Stimulated activated CD4-positive, alpha-beta T cell treated with anti-CD3 and anti-CD28 coated beads, Interleukin-1b, Interleukin-23, amount 100 ng/mL, for 24 hours (primary cell): Measurements from ENCODE around the gene TCFL5.

Source experiments
- DNase-seq, 4 experiments: peaks; one replicate each; pipeline ENCODE4 v3.0.0-alpha.2; 2020; ENCODE audit warnings: low read depth in 4 of 4, low spot score in 1 of 4

Gene TCFL5

DNA sequence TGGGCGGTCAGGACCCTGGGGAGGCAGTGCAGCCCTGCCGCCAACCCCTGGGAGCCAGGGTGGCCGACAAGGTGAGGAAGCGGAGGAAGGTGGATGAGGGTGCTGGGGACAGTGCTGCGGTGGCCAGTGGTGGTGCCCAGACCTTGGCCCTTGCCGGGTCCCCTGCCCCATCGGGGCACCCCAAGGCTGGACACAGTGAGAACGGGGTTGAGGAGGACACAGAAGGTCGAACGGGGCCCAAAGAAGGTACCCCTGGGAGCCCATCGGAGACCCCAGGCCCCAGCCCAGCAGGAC lies 48.8 kb downstream of the TCFL5 start:
- no peak for DNase-seq

DNA sequence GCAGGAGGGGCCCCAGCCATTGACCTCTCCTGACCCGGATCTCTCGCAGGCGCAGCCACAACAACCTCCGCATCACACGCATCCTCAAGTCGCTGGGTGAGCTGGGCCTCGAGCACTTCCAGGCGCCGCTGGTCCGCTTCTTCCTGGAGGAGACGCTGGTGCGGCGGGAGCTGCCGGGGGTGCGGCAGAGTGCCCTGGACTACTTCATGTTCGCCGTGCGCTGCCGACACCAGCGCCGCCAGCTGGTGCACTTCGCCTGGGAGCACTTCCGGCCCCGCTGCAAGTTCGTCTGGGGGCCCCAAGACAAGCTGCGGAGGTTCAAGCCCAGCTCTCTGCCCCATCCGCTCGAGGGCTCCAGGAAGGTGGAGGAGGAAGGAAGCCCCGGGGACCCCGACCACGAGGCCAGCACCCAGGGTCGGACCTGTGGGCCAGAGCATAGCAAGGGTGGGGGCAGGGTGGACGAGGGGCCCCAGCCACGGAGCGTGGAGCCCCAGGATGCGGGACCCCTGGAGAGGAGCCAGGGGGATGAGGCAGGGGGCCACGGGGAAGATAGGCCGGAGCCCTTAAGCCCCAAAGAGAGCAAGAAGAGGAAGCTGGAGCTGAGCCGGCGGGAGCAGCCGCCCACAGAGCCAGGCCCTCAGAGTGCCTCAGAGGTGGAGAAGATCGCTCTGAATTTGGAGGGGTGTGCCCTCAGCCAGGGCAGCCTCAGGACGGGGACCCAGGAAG lies 49.3 kb downstream of the TCFL5 start:
- DNase-seq: no peak

- no peak for DNase-seq
Observed at GRCh38 chr20:62811720-62812119, 49.9 kb downstream of the TCFL5 start.

DNA sequence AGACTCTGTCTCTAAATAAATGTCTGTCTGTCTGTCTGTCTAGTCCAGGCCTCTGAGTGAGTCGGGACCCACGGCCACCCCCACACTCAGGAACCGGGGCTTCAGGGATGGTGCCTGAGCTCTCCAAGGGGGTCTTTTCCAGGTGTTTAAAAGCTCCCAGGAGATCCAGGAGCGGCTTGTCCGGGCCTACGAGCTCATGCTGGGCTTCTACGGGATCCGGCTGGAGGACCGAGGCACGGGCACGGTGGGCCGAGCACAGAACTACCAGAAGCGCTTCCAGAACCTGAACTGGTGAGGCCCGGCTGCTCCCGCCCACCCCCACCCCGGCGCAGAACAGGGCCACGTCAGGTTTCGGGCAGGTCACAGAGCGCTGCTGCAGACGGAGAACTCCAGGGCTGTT lies 50.3 kb downstream of the TCFL5 start:
- no peak for DNase-seq

DNA sequence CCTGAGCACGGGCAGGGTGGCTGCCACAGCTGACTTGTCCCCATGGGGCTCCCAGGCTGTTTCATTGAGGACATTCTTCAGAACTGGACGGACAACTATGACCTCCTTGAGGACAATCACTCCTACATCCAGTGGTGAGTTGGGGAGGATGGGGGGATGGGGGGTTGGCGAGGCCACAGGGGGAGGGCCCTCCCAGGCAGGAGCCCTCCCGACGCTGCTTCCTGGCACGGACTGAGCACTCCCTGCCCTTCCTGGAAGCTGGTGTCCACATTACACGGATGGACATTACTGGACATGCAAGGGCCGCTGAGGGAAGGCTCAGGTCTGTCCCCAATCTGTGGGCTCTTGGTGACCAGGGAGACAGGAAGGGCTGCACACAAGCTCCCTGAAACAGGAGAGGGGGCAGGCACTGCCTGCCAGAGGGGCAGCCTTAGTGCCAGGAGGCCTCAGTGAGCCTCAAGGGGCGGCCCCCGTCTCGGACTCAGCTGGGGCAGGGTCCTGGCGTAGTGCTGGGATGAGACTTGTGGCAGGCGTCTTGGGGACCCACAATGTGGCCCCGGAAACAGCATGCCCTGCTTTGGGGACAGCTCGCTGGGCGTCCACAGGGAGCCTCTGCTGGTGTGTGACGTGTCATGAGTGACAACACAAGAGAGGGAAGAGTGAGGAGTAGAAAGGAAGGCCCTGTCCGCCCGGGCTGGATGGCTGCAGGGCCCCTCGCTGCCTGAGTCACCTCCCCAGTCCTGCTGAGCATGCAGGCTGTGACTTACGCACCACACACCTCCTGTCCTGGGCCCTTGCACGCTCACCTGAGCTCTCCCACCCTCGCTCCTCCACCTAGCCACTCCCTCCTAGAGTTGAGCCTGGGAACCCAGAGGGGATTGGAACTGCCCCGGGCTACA lies 51.8 kb downstream of the TCFL5 start:
- no peak for DNase-seq

DNA sequence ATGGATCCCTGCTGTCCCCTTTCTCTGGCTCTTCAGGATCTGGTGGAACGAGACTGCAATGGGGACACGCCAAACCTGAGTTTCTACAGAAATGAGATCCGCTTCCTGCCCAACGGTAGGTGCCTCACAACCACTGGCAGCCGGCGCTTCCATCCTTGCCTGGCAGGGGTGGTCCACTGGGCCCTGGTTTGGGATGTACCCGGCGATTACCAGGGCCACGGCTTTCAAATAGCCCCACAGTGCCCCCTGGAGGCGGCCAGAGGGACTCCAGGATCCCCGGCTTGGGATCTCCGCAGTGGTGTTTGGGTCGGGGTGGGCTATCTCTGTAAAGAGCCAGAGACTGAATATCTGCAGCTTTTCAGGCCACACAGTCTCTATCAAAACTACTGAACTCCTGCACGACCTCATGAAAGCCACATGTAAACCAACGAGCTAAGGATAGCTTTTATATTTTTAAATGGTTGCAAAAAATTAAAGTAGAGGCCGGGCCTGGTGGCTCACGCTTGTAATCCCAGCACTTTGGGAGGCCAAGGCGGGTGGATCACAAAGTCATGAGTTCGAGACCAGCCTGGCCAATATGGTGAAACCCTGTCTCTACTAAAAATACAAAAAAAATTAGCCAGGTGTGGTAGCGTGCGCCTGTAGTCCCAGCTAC lies 53.3 kb downstream of the TCFL5 start:
- DNase-seq: peak; percentile 58 to 65 (median 59)

- no peak for DNase-seq
Observed at GRCh38 chr20:62807444-62808210, 54.0 kb downstream of the TCFL5 start.

DNA sequence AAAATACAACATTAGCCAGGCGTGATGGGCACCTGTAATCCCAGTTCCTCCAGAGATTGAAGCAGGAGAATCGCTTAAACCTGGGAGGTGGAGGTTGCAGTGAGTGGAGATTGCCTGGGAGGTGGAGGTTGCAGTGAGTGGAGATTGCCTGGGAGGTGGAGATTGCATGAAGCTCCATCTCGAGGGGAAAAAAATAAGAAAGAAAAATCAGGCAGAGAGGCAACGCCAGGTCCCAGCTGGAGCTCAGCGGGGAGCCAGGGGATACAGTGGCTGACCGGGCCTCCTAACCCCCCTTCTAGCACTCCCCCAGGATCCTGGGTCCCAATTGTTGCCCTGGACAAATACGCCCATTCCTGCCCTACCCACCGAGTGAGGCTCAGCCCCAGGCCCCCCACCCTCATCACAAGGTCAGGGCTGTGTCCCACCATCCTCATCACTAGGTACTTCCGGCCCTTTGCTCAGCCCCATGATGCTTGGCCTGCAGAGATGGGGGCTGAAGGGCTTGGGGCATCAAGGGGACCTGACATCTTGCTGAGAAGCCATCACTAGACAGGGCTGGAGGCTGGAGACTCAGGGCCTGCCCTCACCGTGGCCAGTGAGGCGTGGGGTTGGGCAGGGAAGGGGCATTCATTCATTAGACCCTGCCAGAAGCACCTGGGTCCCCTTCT lies 55.1 kb downstream of the TCFL5 start:
- DNase-seq: no peak

DNA sequence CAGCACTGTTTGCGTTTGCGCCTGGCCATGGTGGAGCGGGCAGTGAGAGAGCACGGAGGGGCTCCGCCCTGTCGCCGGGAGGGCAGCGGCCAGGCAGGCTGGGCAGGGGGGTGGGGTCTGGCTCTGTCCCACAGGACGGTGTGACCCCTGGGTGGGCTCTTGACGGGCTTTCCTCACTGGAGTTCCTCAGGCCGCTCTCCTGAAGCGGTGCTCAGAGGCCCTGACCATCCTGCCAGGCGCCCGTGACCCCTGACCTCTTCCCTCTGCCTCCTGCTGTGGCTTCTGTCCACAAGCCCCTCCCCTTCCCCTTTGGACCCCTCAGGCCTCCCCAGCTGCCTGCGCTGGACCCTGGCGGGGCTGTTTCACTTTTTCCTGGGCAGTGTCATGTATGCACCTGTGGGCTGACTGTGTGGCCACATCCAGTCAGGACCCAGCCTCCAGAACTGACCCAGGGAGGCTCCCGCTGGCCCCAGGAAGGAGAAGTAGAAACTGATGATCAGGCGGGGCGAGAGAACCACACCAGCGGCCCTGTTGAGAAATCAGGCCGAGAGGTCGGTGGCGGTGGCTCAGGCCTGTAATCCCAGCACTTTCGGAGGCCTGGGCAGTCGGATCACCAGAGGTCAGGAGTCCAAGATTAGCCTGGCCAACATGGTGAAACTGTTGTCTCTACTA lies 55.8 kb downstream of the TCFL5 start:
- no peak for DNase-seq

DNA sequence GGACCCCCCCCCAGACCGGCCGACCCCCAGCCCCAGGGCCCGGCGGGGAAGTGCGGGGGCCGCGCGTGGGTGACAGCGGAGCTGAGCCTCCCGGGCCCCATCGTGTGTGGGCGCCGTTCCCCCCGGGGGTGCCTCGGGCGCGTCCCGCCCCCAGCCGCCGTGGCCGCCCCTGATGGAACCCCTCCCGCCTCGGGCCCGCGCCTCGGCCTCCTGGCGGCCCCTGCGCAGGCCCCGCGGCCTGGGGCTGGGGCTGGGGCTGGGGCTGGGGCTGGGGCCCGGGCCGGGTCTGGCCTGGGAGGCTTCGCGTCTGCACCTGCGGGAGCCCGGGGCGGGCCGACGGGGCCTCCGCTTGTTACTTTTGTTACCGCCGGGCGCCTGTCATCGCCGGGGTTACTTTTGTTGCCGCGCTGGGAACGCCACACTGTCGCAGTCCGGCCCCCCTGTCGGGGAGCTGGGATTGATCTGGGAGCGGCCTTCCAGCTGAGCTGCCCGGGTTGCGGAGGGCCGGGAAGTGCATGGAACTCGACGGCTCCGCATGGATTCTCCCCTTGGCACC lies 56.4 kb downstream of the TCFL5 start:
- no peak for DNase-seq

- DNase-seq: peak; percentile 36 to 58 (median 49)
Observed at GRCh38 chr20:62804627-62805154, 56.9 kb downstream of the TCFL5 start, which contains the start of gene OGFR. Gene OGFR, plus strand, starts transcription at chr20:62804835. Its CDS starts 25 bp downstream, at chr20:62804860.

- DNase-seq: no peak
Observed at GRCh38 chr20:62804021-62804626, 57.5 kb downstream of the TCFL5 start.

GRCh38 chr20:62802026-62802712 lies 59.5 kb downstream of the TCFL5 start:
- no peak for DNase-seq

GRCh38 chr20:62801284-62802010 lies 60.2 kb downstream of the TCFL5 start:
- DNase-seq: no peak

GRCh38 chr20:62800314-62801259 lies 61.0 kb downstream of the TCFL5 start:
- no peak for DNase-seq

DNA sequence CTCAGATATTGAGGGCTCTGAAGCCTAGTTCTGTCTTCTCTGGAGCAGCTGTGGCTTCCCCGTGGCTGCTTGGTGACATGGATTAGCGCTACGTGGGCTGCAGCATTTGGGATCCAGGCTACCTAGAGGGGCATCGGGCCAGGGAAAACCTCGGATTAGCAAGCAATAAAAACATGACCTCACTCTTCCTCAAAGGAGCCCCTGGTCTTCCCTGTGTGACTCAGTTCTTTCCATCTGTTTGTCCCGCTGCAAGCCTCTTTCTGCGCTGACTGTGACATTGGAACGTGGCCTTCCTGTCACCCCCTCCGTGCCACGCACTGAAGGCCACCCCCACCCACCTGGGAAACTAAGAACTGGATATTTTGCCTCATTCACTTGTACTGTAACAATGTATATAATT lies 61.7 kb downstream of the TCFL5 start:
- DNase-seq: no peak

- no peak for DNase-seq
Observed at GRCh38 chr20:62799459-62799858, 62.2 kb downstream of the TCFL5 start.
